HTERT RPE-1 (cell line): ENCODE results near the gene DARS1.

ENCODE experiments used
- in situ Hi-C: fragments of 300-500 bp; cut with MboI; formaldehyde crosslinking; loops from 4 replicates; pipeline ENCODE4 v1.14.3; 2020; ENCODE audit warnings: low sequenced_read_pairs

Gene DARS1

DNA sequence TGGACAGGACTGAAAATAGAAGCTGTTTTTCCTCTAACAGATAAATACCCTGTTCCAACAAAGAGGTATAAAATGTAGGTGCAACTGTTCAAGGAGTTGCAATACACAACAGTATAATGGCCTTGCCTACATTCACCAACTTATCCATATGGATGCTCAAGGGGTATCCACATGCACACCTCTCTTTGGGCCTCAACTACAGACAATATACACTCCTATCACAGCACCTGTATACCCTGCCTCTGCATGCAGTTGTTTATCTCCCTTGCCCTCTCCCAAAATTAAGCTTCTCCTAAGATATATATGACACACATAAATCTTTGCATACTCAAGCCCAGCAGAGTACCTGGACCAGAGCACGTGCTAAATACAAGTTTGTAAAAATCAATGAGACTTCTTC is 37.3 kb downstream of the DARS1 start:
- in situ Hi-C loops: no loop called here

DNA sequence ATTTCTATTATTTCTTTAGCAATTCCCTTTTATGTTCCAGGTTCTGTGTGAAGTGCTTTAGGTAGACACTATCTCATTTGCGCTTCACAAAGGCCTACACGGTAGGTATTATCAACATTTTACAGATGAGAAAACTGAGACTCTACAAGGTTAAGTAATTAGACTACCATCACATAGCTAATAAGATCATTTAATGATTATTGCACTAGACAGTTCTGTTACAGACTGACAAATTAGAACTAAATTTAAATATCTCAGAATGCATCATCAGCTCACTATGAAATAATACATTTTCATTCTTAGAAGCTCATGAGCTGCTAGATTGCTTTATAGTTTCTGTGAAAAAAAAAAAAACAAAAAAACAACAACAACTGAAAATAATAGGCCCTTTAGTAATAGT is 37.9 kb downstream of the DARS1 start:
- in situ Hi-C loops: no loop called here

DNA sequence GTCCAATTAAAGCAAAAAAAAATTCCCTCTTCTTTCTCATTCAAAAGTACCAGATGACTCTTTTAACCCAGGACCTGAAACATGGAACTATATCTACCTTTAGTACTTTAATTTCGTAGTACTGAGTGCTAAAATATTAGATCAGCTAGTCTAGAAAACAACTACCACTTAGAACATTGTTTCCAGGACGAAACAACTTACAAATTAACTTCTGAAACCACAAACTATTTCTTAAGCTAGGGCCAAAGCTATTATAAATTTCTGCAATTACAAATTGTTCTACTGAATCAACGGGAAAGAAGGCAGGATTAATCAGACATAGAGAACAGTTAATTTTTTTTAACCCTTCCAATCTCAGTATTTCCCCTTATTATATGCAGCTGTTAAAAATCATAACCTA is 39.9 kb downstream of the DARS1 start:
- in situ Hi-C loops: no loop called here

DNA sequence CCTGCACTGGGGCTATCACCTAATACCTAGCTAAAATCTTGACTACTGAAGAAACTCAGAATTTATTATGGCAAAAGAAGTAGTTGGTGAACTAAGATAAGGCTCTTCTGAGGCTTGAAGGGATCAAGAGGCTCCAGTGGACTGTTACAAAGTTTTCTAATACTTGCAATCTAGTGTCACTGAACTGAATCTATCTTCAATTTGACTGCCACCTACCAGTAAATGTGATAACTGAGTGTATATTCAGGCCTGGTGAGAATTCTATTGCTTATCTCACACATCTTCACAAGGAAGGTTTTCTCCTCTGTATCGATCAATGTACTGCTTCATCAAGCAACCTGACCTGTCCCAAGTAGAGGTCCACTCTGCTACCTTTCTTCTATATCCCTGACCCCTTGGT is 40.8 kb downstream of the DARS1 start:
- in situ Hi-C loops: no loop called here

DNA sequence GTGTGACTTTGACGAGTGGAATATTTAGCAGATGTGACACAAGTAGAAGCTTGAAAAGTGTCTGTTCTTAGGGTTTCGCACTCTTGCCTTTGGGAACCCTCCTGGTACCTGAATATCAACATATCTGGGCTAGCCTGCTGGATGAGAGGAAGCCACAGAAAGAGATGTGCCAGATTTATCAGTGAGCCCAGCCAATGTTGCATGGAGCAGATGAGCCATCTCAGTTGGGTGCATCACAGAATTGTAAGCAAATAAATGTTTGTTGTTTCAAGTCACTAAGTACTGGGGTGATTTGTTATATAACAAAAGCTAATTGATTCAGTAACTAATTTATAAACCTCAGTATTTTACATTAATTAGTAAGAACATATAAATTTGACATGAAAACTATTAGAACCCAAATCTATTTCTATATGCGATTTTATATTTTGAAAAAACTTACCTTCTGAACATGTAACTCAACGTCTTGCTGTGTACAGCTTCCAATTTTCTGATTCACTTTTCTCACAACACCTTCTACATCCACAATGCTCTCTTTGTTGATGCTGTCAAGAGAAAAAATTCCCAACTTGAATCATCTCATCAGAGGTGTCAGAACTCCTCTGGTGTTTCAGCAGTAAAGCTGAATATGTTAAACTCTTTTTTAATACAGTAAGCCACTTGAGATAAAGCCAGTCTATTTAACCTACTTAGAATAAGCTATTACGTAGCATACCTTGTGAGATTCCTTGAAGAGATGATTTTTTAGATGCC is 42.3 kb downstream of the DARS1 start:
- in situ Hi-C loops: no loop called here

DNA sequence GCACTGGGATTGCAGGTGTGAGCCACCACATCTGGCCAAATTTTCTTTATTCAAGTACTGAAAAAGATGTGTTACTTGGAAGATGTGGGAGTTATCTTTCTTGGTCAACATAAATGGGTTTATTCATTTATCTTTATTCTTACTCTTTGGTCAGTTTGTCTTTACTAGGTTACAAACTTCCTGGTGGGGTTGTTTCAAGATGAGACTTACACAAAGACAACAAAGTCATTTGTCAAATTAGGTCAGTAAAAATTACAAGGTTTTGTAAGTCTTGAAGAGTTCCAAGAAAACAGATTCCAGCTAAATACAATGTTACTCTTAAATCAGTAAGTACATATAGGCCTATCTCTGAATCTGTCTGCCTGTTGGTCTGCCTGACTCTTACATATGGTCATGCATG is 48.9 kb downstream of the DARS1 start:
- in situ Hi-C loops: no loop called here

DNA sequence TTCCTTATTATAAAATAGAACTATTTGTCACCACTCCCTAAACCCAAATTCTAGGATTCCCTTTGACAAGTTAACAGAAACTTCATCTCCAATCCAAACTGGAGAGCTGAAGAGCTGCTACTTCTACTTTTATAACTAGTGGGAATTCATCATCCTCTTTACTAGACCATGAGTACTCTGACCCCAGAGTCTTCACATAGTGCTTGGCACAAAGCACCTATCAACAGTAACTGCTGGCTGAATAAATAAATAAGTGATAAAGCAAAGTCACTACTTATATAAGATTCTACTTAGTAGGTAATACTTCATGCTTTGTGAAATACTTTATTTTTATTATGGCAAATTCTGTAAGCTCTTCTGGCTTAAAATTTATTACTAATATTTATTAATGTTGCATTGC is 49.5 kb downstream of the DARS1 start:
- in situ Hi-C loops: no loop called here

DNA sequence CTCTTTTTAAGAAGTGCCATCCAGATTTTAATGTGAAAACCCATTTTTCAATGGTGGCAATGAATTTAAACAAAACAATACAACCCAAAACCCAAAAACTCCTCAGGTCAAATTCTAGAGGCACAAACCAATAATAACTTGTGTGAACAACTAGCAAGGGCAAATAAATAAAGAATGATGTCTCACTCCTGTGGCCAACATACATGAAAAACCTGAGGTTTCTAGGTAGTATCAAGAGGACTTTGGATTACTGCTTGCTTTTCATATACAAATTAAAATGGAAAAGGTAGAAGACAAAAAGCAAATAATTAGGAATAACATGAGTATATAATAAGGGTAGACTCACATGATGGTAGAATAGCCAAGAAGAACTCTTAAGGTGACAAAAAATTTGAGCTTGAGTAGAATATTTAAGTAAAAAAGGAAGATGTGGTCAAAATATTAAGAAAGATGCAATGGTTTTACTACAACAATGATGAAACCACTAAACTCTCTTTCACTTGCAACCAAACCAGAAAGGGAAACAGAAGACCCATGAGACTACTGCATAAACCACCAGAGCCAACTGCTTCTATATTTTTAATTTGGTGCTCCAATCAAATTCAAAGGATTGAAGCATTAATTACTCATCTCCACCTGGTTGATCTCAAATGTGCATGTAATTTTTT is 53.5 kb downstream of the DARS1 start:
- in situ Hi-C loops: no loop called here

DNA sequence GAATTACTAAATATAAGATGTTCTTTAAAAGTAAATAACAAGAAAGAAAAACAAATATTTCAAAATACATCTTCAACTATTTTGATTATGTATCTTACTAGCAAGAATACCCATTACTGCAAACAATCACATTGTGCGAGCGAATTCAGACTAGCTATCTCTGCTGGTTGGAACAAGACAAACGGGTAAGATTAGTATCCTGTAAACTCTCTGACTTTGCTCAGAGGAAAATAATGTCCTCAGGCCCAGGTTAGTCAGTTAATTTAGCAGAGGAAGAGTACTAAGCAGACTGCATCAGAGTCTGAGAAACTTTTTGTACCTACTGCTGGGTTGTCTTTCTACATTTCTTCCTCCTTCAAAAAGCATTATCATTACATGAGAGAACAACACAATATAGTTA is 58.8 kb downstream of the DARS1 start:
- in situ Hi-C loops: no loop called here

DNA sequence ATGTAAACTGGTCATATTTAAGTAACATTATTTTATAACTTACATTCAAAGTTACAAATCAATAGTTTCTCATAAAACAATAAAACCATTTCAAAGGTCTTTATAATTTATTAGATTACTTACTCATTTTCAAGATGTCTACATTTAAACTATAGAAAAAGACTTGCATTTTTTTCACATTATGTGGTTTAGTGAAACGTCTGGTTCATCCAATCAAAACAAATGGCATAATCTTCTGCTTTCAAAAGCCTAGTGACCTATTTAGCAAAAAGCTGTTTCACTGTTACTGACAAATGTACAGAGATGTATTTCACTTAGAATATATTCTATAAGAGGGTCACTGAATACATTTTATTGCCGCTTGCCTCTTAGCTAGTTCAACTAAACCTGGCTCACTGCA is 59.9 kb downstream of the DARS1 start:
- in situ Hi-C loops: no loop called here

DNA sequence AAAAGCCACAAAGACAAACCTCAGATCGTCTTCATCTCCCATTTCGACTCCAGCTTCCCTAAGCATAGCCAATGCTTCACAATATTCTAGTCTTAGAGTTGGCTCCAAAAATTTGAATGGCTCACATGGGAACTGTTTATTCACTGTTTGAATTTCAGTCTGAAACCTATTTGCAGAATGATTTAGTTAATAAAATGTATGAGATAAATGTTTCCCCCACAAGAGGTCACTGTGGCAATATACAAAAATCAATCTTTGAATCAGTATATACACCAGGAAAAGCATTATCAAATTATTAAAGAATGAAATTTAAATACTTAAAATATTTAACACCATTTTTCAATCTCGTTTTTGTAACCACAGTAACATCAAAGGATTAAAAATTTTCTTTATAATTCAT is 69.2 kb downstream of the DARS1 start:
- in situ Hi-C loops: no loop called here

DNA sequence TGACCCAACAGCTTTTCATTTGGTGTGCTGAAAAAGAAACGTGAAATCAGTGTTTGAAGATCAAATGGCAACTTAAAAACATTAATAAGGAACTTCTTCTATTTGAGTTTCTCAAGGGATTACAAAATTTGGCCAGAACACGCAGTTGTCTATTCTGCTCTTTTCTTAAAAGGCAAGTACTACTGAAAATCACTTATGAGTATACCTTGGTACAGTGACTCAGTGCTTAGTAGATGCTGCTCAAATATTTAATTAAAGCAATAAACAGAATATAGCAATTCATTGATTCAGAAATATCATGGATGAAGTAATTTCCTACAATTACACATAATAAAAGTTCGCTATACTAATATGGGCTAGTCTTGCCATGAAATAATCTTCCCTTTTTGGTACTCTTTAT is 70.9 kb downstream of the DARS1 start:
- in situ Hi-C loops: no loop called here

DNA sequence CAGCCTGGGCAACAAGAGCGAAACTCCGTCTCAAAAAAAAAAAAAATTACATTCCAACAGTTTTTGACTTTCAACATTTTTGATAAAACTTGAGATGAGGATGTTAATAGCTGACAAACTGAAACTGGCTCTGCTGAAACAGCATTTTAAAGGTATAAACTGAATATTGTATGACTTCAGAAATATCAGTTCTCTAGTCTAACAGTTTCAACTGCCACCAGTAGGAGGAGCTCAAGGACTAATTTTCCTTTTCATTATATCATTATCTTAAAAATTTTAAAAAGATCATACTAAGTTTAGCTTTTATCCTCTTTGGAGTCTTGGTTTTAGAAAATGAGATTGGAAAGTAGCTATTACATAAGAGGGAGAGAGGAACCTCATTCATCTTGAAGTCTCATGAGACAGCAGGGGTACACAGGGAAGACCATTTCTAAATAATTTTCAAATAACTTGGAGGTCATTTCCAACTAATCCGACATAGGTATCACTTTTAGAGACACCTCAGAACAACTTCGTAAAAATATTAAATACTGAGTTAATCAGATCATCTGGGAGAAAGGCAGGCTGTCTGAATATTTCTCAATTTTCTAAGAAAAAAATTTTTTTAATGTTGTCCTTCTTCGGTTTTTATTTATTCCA is 71.6 kb downstream of the DARS1 start:
- in situ Hi-C loops: no loop called here

DNA sequence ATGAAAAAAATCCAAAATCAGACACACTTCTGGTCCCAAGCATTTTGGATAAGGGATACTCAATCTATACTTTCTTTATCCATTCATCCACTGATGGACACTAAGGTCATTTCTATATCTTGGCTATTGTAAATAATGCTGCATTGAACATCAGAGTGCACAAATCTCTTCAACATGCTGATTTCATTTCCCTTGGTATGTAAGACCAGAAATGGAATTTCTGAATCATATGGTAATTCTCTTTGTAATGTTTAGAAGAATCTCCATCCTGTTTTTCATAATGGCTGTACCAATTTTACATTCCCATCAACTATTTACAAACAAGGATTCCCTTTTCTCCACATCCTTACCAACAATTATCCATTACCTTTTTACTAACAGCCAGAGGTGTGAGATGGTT is 75.5 kb downstream of the DARS1 start:
- in situ Hi-C loops: no loop called here

DNA sequence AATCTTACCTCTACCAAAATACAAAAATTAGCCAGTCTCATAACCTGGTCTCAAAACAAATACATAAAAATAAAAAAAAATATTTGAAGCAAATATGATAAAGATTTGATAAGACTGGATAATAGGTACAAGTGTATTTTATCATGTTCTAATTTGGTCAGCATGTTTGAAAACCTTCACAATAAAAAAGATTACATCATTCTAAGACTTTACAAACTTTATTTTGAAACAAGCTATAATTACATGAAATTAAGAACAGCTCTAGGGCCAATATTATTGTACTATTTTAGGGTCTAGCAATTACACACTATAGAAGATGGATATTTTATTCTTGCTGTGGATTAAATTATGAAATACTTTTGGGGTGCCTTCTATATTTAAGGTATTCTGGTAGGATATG is 79.7 kb downstream of the DARS1 start:
- in situ Hi-C loops: no loop called here

DNA sequence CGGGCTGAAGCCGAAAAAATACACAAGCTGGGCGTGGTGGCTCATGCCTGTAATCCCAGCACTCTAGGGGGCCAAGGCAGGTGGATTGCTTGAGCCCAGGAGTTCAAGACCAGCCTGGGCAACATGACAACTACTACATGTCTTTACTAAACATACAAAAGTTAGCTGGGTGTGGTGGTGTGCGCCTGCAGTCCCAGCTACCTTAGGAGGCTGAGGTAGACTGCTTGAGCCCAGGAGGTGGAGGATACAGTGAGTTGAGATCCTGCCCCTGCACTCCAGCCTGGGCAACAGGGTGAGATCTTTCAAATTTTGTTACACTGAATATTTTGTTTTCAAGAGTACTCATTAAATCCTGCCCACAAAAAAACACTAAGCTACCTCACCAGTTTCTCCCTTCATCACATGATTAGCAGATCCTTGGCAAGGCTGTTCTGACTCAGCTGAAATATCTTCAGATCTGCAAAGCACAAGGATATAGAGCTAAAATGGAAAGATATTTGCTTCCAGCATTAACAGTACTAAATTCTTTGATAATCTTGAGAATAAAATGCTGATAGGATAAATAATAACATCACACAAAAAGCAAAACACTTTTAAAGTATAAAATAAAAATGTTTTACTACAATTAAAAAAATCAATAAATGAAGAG is 81.0 kb downstream of the DARS1 start:
- in situ Hi-C loops: no loop called here

DNA sequence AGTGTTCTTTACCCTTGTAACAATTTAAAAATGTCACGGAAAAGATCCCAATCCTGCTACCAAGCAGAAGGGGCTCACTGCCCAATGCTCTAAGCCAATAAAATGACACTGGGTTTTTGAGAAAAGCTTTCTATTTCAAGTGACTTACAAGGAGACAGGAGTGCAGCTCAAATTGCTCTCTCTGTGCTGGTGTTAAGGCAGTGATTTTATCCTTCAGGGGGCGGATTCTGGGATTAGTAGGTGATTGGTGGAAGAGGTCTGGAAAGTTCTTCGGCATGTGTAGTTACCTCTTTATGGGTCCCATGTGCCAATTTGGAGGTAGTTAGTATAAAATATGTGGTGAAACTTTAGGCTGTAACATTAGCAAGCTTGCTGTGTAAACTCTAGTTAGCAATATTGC is 81.8 kb downstream of the DARS1 start:
- in situ Hi-C loops: no loop called here

DNA sequence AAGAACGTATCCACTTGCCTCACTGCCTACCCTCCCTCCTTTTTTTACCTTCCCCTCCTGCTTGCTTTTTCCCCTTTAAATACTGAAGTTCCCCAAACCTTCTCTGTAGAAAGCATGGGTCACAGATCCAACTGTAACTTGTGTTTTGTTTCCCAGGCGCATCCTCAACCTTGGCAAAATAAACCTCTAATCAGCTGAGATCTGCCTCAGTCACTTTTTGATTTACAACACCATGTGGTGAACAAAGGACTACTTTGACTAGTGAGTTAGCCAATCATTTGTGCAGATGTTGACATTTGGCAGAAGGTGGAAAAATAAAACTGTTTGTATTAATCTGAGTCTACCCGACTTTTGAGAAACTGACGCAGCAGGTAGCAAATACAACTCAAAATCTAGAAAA is 85.9 kb downstream of the DARS1 start:
- in situ Hi-C loops: no loop called here

DNA sequence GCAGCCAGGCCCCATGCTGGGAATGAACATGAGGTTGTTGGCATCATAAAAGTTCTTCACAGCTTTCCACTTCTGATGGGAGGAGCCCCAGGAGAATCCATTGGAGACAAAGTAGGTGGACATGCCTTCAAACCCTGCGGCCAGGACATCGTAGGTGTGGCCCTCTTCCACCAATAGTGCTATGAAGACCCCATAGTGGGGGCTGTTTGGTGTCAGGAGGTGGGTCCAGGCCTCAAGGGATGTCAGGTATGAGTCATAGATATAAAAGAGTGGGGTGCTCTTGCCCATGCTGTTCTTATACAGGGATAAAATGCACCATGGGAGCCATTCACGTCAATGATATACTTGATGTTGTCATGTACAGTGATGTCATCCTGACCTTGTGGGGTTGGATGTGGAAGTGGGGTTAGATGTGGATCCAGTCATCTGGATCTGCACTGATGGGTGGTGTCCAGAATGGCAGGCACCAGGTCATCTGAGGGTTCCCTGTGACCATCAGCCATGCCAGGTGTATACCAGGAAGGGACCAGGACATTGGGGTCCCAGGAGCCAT is 87.1 kb downstream of the DARS1 start:
- in situ Hi-C loops: no loop called here

DNA sequence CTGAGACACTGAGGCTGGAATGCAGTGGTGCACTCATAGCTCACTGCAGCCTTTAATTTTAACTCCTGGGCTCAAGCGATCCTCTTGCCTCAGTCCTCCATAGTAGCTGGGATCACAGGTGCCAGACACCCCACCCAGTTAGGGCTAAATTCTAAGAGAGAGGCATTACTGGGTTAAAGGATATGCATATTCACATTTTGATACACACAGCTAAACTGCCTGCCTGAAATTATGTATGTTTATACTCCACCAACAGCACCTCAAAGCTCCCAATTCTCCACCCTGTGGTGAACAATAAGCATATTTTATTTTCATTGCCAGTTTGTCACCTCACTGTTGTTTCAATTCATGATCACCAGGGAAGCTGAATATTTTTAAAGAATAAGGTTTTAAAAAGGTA is 90.5 kb downstream of the DARS1 start:
- in situ Hi-C loops: no loop called here

DNA sequence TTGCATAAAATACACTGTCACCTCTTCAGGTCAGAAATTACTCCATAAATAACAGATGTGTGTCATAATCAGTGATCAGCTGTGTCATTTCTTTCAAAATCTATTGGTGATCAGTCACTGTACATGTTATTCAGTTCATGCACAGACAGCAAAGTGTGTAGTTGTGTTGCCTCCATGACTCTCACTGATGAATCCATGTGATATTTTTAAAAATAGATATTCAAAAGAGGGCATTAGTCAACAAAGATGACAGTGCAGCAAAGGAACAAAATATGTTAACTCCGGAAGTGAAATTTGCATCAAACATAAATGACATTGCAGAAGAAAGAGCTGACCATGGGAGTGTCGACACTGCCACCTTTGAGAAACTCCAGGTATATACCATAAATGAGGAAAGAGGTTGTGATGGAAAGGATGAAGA is 92.0 kb downstream of the DARS1 start:
- in situ Hi-C loops: no loop called here

DNA sequence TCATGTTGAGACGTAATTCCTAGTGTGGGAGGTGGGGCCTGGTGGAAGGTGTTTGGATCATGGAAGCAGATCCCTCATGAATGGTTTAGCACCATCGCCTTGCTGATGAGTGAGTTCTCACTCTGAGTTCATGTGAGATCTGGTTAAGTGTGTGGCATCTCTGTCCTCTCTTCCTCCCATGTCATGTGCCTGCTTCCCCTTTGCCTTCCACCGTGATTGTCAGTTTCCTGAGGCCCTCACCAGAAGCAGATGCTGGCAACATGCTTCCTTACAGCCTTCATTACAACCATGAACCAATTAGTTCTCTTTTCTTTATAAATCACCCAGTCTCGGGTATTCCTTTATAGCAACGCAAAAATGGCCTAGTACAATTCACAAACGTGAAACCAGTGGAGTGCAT is 94.6 kb downstream of the DARS1 start:
- in situ Hi-C loops: no loop called here
